G401 (cell line): ENCODE measurements around the gene ITGBL1. TPM values are rescaled to one million over a fixed set of nuclear protein-coding genes. Genes with fewer than 3 reads are reported as not detected.

Source experiments
- DNase-seq: peaks from one replicate; pipeline ENCODE4 v3.0.0-alpha.2; 2015; ENCODE audit warnings: low spot score
- in situ Hi-C: cut with HindIII; loops from 2 replicates; pipeline ENCODE4 v1.10.0; 2016; ENCODE audit warnings: low sequenced_read_pairs, mixed read lengths
- total RNA-seq: library from RNA; depleted of rRNA; stranded (reverse); fragments of >200 nt; shearing (Covaris generic); gene quantifications from 2 replicates; pipeline ENCODE4 v1.2.3, GENCODE V29; 2014

ITGBL1 gene
- total RNA-seq, 1 experiment from 2014 or later: not detected

DNA sequence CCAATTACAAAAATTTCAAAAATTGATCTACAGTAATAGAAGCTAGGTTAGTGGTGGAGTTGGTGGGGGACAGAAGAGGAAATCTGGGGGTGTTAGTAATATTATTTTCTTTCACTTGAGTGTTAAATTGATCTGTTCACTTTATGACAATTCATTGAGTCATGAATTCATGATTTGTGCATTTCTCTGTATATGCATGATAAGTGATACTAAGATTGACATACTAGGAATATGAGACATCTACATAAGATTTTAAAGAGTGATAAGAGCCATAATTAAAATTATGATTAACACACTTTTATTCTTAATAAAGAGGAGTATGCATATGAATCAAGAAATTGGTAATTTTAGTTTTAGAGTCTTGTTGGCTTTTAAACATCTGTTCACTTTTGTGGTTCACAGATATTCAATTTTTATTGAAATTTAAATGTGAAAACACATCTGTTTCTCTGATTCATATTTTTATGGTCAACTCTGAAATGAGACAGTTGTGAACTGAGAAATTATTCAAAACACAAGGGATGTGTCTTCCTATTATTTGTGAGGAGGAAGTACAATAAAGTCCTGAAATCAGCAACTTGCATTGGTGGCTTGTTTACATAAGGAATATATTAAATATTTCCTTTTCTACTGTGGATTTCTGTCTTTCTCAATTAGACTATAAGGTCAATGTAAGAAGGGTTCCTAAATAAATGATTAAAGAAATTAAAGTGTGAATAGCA lies 196.5 kb downstream of the ITGBL1 start:
- in situ Hi-C loops: no loop called here
- DNase-seq: no peak

DNA sequence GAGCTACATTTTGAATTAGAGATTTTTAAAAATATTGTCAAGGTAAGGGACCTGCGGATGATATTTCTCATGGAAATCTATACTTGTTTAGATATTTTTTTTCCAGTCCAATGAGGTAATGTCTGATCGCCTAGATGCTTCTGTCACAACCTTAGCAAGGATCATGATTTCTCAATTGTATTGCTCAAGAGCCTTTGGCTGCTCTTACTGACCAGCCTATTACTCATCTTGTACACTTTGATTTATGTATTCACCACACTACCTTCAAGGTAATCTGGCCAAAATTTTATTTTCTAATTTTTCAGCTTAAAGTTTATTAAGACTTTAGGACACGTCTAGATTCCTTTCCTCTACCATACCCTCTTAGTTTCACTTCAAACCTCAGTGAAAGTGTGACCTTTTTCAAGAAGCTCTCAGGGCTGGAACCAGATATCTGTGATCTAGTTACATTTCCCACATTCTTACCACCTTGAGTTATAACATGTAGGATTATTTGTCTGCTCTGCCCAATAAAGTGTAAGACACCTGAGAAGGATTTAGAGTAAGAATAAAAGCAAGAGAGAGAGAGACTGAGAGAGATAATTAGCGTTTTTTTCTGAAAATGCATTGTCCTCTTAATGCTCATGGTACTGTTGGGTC lies 197.1 kb downstream of the ITGBL1 start:
- in situ Hi-C loops: no loop called here
- DNase-seq: no peak

DNA sequence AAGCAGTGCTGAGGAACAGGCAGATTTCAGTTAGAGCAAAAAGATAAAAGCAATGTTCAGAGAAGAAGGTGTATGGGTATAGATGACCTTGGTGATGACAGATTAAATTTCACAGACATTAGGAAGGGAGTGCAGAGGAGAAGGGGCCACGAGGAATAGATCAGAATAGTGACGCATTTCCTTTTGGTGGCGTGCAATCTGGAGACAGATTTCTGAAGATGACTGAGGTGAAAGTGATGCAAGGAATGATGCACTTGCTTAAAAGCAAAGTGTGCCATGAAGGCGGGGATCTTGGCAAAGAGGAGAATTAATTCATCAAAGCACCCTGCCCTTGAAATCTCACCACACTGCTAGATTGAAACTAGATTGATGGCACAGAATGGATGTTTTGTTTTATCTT lies 202.4 kb downstream of the ITGBL1 start:
- DNase-seq: no peak
- in situ Hi-C loops: no loop called here

DNA sequence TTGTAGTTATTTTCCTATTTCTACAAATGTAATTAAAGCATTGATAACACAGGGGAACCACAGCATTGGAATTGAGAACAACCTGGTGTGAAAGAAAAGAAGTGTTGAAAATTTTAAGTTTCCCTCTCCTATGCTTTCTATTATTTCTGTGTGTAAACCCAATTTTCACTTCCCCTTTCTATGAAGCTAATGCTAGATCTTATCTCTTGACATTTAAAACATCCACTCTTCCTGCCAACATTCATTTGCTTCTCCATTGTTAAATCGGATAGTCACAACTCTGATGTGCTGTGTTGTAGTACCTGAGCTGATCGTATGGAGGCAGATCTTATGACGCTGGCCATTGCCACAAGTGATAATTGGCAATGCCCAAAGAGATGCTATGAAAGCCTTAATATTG lies 203.0 kb downstream of the ITGBL1 start:
- DNase-seq: no peak
- in situ Hi-C loops: no loop called here

DNA sequence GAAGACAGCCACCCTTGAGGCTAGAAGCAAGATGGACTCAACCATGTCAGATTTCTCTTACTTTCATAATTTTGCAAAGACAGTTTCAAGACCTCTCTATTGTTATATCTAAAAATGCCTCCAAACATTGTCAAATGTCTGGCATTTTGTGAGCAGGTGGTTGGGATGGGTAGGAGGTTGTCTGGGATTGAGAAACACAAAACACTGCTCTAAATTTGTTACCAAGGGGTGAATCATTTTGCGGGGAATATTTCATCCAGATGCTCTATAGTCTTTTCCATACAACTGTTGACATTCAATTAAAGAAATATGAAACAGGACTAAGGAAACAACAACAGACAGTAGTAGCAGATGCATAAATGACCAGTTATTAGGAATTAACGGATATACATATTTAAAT lies 208.2 kb downstream of the ITGBL1 start:
- no peak for DNase-seq
- in situ Hi-C loops: no loop called here

DNA sequence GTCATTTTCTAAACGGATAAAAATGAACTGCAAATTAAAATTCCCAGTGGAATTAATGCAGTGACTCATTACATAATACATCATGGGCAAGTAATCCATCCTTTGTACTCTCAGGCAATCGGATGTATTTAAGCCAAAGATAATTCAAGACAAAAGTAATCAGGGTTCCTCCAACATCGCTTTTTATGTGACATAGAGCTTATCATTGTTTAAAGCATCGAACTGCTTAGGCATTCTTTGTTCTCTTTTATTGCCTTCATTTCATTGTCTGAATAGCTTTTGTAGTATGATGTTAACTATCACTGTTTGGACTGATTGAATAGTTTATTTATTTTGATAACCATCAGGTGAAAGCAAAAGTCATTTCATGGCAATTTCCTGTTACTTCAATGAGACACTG lies 209.4 kb downstream of the ITGBL1 start:
- in situ Hi-C loops: no loop called here
- DNase-seq: no peak

DNA sequence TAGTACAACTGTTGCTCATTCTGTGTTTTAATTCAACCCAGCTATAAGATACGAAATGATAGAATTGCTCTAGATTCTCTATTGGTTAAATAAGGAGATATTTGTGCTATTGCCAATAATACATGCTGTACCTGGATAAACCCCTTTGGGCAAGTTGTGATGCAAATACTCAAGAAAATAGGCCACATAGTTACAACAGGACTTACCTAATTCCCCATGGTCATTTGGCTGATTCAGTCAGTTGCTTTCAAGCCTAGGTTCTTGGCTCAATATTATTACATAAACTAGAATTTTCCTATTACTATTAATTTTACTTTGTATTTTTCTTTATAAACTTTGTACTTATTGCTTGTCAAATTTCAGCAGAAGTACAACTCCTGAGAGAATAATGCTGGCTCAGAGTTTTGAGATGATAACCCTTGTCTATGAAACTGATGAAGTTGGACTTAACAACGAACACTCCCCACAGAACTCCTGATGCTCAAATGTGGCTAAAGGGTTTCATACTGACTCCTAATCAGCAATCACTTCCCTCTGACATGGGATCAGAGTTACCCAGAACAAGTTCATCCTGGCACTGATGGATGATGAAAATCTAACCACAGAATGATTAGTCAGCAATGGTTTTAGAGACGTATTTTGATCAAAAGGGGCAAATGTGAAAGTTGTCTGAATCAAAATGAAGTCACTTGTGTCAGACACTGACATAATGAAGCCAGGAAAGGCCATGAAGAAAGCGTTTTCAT lies 221.1 kb downstream of the ITGBL1 start:
- no peak for DNase-seq
- in situ Hi-C loops: no loop called here

DNA sequence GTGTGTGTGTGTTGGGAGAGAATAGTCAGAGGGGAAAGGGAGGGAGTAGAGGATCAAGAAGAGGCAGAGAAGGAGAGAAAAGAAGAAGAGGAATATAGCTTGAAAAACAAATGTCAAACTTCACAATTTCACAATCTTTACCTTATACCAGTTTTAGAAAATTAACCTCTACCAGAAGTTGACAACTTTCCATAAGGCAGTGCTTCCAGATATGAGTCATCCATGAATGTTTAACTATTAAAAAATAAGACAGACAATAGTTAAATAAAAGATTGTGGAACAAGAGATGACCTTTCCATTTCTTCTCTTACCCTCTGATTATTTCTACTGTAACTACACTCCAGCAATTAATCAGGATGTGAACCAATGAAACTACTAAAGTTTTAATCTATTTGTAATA lies 229.4 kb downstream of the ITGBL1 start:
- DNase-seq: no peak
- in situ Hi-C loops: no loop called here

DNA sequence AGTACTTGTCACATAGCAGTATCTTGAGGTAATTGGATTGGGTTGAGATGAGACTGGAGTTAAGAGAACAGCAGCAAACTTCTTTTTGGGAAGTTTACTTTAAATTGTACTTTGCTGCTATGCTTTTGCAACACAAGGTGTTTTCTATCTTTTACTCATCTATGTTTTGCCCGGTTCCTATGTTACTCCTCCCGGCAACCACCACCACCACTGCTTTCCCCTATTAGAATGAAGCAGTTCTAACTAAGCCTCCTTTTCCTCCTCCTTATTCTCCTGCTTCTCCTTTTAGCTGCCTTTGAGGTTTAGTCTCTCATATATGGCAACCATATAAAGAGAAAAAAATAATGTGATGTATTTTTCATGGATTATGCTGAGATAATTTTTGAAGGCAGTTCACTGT lies 233.5 kb downstream of the ITGBL1 start:
- in situ Hi-C loops: no loop called here
- DNase-seq: no peak

DNA sequence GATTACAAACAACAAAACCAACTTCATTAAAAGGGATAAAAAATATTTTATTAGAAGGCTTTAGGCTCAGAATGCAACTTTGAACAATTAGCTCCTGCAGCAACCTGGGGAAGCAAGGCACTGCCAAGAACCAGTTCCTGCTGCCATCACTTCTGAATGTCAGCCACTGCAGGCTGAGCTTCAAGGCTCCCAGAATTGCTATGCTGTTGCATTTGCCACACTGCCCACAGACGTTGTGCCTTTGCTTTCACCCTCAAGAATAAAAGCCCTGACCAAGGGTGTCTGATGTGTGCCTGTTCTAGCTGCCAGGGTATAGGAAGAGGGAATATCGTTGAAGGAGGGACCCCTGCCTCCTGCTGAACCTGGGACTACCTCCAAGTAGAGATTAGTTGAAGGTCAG lies 238.4 kb downstream of the ITGBL1 start:
- in situ Hi-C loops: no loop called here

DNA sequence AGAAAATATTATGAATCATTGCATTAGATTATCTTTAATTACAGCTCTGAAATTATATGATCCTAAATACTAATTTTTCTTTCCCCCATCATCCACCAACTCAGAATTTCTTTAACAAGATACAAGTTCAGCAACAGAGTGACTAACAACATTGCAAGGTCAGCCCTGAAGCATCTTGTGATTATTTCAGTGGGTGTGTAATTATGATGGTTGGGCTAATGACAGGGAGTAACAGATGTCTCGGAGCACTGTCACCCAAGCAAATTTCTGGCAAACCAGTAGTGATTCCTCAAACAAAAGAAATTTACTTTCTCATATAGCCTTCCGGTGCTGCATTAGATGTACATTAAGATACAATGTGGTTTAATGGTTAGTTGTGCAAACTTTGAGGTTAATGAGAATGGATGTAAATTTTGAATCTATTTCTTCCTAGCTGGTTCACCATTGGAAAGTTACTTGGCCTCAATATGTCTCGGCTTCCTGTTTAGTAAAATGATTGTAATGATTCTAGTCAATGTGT lies 238.9 kb downstream of the ITGBL1 start:
- DNase-seq: peak; percentile 31
- in situ Hi-C loops: no loop called here

More for the DNA sequence above, 238.4 kb downstream of the ITGBL1 start:
- DNase-seq: peak; percentile 60

DNA sequence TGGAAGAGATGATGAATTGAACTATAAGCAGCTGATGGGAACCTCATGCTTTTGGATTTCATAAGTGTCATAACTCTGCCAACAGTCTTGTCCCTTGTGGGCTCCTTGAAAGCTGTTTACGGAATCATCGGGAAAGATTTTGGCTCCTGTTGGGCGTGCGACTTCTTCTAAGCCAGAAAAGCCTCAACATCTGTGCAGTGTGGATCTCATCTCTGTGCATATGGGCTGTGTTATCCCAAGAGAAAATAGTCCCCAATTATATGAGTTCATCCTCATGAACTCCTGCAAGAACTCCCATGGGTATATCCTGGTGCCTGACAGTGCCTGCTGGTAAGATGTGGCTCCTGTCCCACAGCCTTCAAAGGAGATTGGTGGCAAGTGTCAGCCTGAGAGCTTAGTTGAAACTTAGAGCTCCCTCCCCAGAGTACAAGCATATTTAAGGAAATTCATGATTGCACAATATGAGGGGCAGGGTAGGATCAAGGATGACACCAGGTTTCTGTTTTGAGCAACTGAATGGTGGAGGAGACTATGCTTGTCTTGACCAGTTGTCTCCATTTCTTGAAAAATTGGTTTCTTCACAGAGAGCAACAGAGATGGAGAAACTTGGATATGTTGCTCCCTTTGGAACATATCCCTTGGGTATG lies 243.5 kb downstream of the ITGBL1 start:
- in situ Hi-C loops: no loop called here
- no peak for DNase-seq

DNA sequence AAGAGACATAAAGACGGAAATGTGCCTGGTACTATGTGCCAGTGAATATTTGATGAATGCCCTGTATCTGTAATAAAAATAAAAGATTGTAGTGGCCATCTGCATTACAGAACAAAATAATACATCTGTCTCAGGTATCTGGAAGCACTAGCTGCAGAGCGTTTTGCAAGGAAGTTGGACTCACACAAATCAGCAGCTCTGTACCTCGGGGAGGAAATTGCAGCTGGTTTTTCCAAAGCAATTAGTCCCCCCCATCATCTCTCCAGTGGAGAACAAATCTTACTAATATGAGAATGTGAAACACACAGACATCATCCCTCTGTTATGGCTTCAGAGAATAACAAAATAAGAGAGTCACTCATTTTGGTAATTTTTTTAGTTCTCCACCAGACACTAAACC lies 245.3 kb downstream of the ITGBL1 start:
- in situ Hi-C loops: no loop called here
- no peak for DNase-seq

DNA sequence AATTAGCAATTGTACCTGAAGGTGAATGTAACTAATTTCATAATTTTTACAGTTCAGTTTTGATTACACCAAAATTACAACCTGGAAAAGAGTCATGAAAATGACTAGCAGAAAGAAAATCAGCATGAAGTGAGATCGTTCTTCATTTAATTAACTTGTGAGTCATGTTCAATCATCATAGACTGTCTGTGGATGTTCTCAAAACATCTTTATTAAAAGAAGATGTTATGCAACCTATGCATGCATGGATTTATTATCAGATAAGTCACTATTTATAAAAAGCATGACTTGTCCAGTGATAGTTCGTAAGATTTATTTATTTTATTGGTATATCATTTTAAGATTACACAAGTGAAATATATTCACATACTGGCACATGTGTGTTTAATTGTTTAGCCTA lies 245.9 kb downstream of the ITGBL1 start:
- no peak for DNase-seq
- in situ Hi-C loops: no loop called here

DNA sequence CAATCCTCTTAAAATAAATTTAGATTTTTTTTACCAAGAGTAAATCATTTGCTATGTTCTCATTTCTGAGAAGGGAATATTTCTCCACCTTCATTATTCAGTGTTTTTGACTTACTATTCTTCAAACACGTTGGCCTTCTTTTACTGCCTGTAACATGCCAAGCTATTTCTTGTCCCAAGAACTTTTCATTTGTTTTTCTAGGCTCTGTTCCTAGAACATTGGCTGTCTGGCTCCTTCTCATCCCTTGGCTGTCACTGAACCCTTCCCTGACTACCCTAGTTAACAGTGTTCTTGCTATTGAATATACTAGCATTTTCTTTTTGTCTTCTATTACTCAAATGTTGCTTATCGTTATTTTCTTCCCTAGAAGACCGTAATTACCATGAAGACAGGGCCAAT lies 248.1 kb downstream of the ITGBL1 start:
- DNase-seq: no peak
- in situ Hi-C loops: no loop called here

DNA sequence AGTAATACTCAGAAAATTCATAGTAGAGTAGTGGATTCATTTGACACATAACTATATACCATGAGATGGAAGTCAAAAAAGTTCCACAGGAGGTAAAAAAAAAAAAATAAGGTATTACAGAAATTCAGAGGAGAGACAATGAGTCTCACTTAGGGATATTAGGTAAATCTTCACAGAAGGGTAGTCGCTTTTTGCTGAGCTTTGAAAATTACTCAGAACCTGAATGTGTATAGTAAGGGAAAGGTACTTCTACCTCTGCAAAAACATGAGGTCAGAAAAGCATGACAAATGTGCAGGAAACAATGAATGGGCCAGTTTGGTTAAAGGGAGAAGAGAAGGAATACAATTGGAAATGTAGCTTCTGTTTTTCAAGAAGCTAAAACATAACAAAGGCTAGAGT lies 250.6 kb downstream of the ITGBL1 start:
- no peak for DNase-seq
- in situ Hi-C loops: no loop called here

DNA sequence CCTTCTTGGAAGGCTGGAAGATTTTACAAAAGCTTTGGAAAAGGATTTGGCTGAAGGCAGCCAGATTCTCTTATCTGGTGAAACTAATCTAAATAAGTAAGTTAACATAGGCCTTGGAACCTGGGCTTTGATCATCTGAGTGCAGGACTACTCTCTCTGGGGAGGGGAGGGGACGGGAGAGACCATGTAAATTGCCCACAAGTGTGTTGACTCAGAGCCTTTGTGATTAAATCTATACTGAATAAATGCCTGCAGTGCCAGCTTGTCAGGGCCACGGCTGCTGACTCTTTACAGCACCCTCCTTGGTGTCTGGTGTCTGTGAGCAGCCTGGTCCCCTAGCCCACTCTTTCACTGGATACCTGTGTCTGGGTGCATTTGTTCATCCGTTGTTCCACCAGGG lies 251.4 kb downstream of the ITGBL1 start:
- in situ Hi-C loops: no loop called here
- no peak for DNase-seq

DNA sequence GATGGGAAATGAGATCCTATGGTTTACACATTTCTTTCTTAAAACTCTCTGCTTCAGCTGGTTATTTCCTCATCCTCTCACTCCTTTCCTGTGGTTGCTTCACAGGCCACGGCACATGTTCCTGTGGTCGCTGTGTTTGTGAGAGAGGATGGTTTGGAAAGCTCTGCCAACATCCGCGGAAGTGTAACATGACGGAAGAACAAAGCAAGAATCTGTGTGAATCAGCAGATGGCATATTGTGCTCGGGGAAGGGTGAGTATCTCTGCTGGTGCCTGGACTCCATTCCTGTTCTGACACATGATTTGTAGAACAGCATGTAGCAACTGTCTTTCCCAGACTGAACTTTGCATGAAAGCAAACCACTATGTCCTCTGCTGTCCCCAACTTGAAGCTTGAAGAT lies 254.2 kb downstream of the ITGBL1 start:
- peak; percentile 77 for DNase-seq
- in situ Hi-C loops: no loop called here

DNA sequence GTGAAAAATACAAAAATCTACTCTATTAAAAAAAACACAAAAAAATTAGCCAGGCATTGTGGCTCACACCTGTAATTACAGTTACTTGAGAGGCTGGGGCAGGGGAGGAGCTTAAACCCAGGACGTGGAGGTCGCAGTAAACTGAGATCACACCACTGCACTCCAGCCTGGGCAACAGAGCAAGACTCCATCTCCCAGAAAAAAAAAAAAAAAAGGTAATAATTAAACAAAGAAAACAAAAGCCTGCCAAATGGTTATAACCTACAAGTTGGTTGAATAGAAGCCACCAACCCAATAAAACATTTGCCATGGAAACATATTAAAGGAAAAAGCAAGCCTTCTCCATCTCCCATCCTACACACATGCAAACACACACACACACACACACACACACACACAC lies 255.2 kb downstream of the ITGBL1 start:
- DNase-seq: no peak
- in situ Hi-C loops: no loop called here

DNA sequence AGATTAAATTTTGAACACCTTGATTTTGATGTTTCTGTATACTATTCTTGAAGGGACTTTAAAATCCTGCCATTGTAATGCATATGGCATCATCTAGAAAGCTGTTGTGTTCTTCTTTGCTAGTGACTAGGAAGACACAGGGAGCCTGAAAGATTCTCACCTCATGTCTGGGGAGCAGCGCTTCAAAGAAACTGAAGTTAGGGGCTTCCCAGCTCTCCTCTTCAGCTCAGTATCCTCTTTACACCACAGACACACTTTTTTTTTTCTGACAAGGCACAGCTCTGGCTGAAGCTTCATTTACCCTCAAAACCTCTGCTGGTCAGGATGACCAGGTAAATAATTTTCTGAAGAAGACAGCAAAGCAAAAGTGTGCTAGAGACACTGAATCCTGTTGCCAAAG lies 255.6 kb downstream of the ITGBL1 start:
- DNase-seq: no peak
- in situ Hi-C loops: no loop called here
